ENCODE results near the gene NFKBIE. TPM values are rescaled to one million over a fixed set of nuclear protein-coding genes. Genes with fewer than 3 reads are reported as not detected.

NFKBIE gene
- total and polyA plus RNA-seq, 2 of the 13 experiments (the other 11 are each of a cell fraction or from before 2014, with no cell fraction given), result 6.7 to 14.5 TPM

DNA sequence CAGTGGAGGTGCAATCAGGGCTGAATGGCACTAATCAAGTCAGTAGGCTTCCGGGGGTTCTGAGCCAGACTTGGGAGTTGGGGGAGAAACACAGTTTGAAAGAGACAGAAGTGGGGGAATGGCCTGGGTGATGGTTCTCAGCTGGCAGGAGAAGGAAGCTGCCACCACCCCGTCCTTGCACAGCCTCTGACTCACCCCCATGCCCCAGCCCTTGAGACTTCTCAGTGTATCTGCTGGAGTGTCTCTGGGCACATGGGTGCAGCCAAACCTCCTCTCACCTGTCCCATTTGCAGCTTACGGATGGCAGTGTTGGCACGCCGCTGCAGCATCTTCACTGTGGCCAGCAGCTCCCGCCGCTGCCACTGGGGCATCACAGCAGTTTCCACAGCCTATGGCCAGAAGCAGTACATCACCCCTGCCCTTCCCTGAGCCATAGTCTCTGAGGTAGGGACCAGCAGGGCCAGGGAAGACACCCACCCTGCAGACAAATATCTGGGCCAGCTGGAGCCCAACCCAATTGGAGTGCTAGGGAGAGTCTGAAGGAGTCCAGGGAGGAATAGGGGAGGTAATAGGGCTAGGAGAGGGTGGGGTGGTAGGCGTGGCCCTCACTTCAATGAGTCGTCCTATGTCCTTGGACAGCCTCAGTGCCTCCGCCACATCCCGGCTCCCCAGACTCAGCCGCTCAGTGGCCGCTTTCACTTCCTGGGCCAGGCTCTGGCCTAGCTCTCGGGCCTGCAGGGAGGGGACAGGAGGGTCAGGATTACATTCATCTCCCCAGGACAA, 36.6 kb upstream of the NFKBIE start:
- TF ChIP-seq ZNF557 (CRISPR knock-in tag; IDR thresholded peaks at IDR 0.05) (no peak), YEATS2 (CRISPR knock-in tag; IDR thresholded peaks at IDR 0.05; ENCODE audit: borderline replicate concordance) (no peak), ZEB1 (IDR thresholded peaks at IDR 0.05; ENCODE audit: insufficient replicate concordance, low read depth) (no peak), ZNF780A (CRISPR knock-in tag; IDR thresholded peaks at IDR 0.05) (no peak)
- TF ChIP-seq, protein P1, sequence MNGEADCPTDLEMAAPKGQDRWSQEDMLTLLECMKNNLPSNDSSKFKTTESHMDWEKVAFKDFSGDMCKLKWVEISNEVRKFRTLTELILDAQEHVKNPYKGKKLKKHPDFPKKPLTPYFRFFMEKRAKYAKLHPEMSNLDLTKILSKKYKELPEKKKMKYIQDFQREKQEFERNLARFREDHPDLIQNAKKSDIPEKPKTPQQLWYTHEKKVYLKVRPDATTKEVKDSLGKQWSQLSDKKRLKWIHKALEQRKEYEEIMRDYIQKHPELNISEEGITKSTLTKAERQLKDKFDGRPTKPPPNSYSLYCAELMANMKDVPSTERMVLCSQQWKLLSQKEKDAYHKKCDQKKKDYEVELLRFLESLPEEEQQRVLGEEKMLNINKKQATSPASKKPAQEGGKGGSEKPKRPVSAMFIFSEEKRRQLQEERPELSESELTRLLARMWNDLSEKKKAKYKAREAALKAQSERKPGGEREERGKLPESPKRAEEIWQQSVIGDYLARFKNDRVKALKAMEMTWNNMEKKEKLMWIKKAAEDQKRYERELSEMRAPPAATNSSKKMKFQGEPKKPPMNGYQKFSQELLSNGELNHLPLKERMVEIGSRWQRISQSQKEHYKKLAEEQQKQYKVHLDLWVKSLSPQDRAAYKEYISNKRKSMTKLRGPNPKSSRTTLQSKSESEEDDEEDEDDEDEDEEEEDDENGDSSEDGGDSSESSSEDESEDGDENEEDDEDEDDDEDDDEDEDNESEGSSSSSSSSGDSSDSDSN (CRISPR knock-in tag; IDR thresholded peaks at IDR 0.05), result no peak
- TF ChIP-seq, protein P2, sequence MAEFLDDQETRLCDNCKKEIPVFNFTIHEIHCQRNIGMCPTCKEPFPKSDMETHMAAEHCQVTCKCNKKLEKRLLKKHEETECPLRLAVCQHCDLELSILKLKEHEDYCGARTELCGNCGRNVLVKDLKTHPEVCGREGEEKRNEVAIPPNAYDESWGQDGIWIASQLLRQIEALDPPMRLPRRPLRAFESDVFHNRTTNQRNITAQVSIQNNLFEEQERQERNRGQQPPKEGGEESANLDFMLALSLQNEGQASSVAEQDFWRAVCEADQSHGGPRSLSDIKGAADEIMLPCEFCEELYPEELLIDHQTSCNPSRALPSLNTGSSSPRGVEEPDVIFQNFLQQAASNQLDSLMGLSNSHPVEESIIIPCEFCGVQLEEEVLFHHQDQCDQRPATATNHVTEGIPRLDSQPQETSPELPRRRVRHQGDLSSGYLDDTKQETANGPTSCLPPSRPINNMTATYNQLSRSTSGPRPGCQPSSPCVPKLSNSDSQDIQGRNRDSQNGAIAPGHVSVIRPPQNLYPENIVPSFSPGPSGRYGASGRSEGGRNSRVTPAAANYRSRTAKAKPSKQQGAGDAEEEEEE (CRISPR knock-in tag; IDR thresholded peaks at IDR 0.05; ENCODE audit: borderline replicate concordance), result no peak

More for the DNA sequence above, 36.6 kb upstream of the NFKBIE start:
- no peak for ATAC-seq
- in situ Hi-C loops (cut with HindIII; ENCODE audit: extremely low pct_ligation_motif_present, low pct_unique_long_range_greater_than_20kb) (no loop called here), intact Hi-C loops (cut with micrococcal nuclease; ENCODE audit: unreplicated experiment) (no loop called here)
- Histone ChIP-seq H3K79me2 (ENCODE audit: insufficient read depth, low read length) (no peaks in the 10 kb centered on the region), H3K9ac (ENCODE audit: insufficient read depth, low read depth, low read length) (no peak overlapping the region), H3K4me2 (ENCODE audit: low read depth, low read length) (no peak overlapping the region), H2AFZ (ENCODE audit: low read length) (no peak overlapping the region), H4K20me1 (ENCODE audit: insufficient read depth, low read length) (no peaks in the 10 kb centered on the region), H3K4me1 (ENCODE audit: insufficient read depth, low read length) (no peaks in the 10 kb centered on the region), H3K27me3 (ENCODE audit: control insufficient read depth in 1 of 2, insufficient read depth in 2 of 2, low read length in 2 of 2) (no peaks in the 10 kb centered on the region), H3K27ac (ENCODE audit: extremely low read length, insufficient read depth, low read length) (no peak overlapping the region), H3K36me3 (replicated peaks in 1 of 2; ENCODE audit: control insufficient read depth in 1 of 2, insufficient read depth in 2 of 2, low read length in 2 of 2) (peaks cover 48 to 54% of the 10 kb centered on the region in 2 experiments), H3K9me3 (ENCODE audit: low read length) (no peaks in the 10 kb centered on the region), H3K4me3 (replicated peaks in 1 of 3; ENCODE audit: insufficient read depth in 1 of 3, low read depth in 2 of 3, low read length in 3 of 3) (no peak overlapping the region)
- 97% methylated on average over 14 of the region's 14 CpGs for WGBS (ENCODE audit: low lambda C conversion rate)
- no peak for FAIRE-seq
- no peak for DNase-seq (ENCODE audit: low spot score)
- ChIA-PET CTCF (ENCODE audit: low intra/inter-chr PET ratio, low total read pairs) (interaction anchor here (3.9 kb wide), 1 partner anchor 34 kb away, joined by 37 read pairs; no protein-coding TSS in a partner anchor), POLR2A (no interaction called here)
- BruUV-seq (replicated peaks), result no TSS peak

Measured in HepG2 (cell line).